NCI-H1436 (cell line): Measurements from ENCODE around the gene EPHB3.
A peak's percentile ranks its signal among the peaks of the same experiment; 100 is the strongest.

Source experiments
- DNase-seq: peaks from one replicate; lab custom pipeline; 2025; lab: John Stamatoyannopoulos, UW

EPHB3 gene

GRCh38 chr3:184561061-184561912 is at the start of gene EPHB3:
EPHB3 (plus strand) TSS chr3:184561785; CDS start chr3:184562236, 451 bp downstream.
- DNase-seq = peak; percentile 100

- no peak for DNase-seq
These were observed 49.0 kb upstream of the EPHB3 start for GRCh38 chr3:184512621-184513020.

- DNase-seq = peak; percentile 86
These were observed 48.1 kb upstream of the EPHB3 start for GRCh38 chr3:184513276-184514170.

- DNase-seq = no peak
These were observed 47.5 kb upstream of the EPHB3 start for GRCh38 chr3:184514171-184514490.

GRCh38 chr3:184523825-184524615 is 37.6 kb upstream of the EPHB3 start:
- DNase-seq = no peak

- DNase-seq = no peak
These were observed 36.6 kb upstream of the EPHB3 start for GRCh38 chr3:184524981-184525336.

GRCh38 chr3:184525337-184526087 is 36.1 kb upstream of the EPHB3 start:
- DNase-seq = no peak

GRCh38 chr3:184526088-184526433 is 35.5 kb upstream of the EPHB3 start:
- DNase-seq = peak; percentile 27

GRCh38 chr3:184531626-184532280 is 29.8 kb upstream of the EPHB3 start:
- DNase-seq = no peak

GRCh38 chr3:184532940-184533732 is 28.4 kb upstream of the EPHB3 start:
- DNase-seq = no peak

GRCh38 chr3:184537885-184538665 is 23.5 kb upstream of the EPHB3 start:
- DNase-seq = peak; percentile 15

- no peak for DNase-seq
These were observed 22.7 kb upstream of the EPHB3 start for GRCh38 chr3:184538666-184539431.

- DNase-seq = no peak
These were observed 21.7 kb upstream of the EPHB3 start for GRCh38 chr3:184539801-184540435.

- DNase-seq = peak; percentile 78
These were observed 20.6 kb upstream of the EPHB3 start for GRCh38 chr3:184540777-184541681.

GRCh38 chr3:184541886-184542562 is 19.6 kb upstream of the EPHB3 start:
- DNase-seq = no peak

GRCh38 chr3:184542577-184542976 is 19.0 kb upstream of the EPHB3 start:
- DNase-seq = no peak

- DNase-seq = no peak
These were observed 18.3 kb upstream of the EPHB3 start for GRCh38 chr3:184543256-184543655.
